Activated B cell treated with CpG ODN at 0.5 μM for 24 hours (primary cell): ENCODE results near the gene OTOA. TPM values are rescaled to one million over a fixed set of nuclear protein-coding genes. Genes with fewer than 3 reads are reported as not detected.

Experiments
- ATAC-seq: fragments of 200-7000 bp; cut with Tn5 transposase; one replicate; pipeline ENCODE4 v1.10.0; 2021; ENCODE audit warnings: low read depth, mild to moderate bottlenecking, moderate library complexity
- CTCF ChIA-PET: fragments of 350-600 bp; sonication (Branson Sonifier 250); formaldehyde crosslinking; loops from one replicate; lab custom pipeline; 2021; ENCODE audit warnings: antibody characterized with exemption; lab: Charles Lee
- POLR2A ChIA-PET: fragments of 350-600 bp; sonication (Branson Sonifier 250); formaldehyde crosslinking; loops from one replicate; lab custom pipeline; 2021; ENCODE audit warnings: antibody characterized with exemption; lab: Charles Lee
- DNase-seq: peaks from one replicate; pipeline ENCODE4 v3.0.0; 2022
- H3K27ac Mint-ChIP-seq: one replicate; pipeline ENCODE4 v1.8.0; 2020; ENCODE audit warnings: mixed read lengths
- H3K27me3 Mint-ChIP-seq: one replicate; pipeline ENCODE4 v1.8.0; 2021; ENCODE audit warnings: mixed read lengths
- H3K36me3 Mint-ChIP-seq: one replicate; pipeline ENCODE4 v1.8.0; 2021; ENCODE audit warnings: low read depth, mixed read lengths
- H3K4me1 Mint-ChIP-seq: one replicate; pipeline ENCODE4 v1.8.0; 2021; ENCODE audit warnings: mixed read lengths
- H3K4me3 Mint-ChIP-seq: one replicate; pipeline ENCODE4 v1.8.0; 2020; ENCODE audit warnings: mild to moderate bottlenecking, mixed read lengths
- H3K9me3 Mint-ChIP-seq: one replicate; pipeline ENCODE4 v1.8.0; 2020; ENCODE audit warnings: mixed read lengths
- intact Hi-C: fragments of 100-400 bp; cut with micrococcal nuclease; formaldehyde crosslinking; loops from one replicate; pipeline ENCODE4 v1.15.1; 2024
- total RNA-seq: library from RNA; stranded (reverse); gene quantifications from 2 replicates; pipeline ENCODE4 v1.2.3, GENCODE V29; 2022
- TF ChIP-seq, protein P1 (sequence below): fragments of 200-600 bp; IDR thresholded peaks from one replicate; pipeline ENCODE4 v1.8.0; 2022; ENCODE audit warnings: antibody characterized with exemption, mild to moderate bottlenecking

Gene OTOA
- total RNA-seq, 1 donor from 2014 or later = 0.60 TPM

GRCh38 chr16:21620592-21620991 lies 43.2 kb upstream of the OTOA start:
- no peak for DNase-seq
- POLR2A ChIA-PET = no interaction called here
- H3K27me3 Mint-ChIP-seq = no peaks in the 10 kb centered on the region
- H3K4me3 Mint-ChIP-seq = no peak overlapping the region
- H3K36me3 Mint-ChIP-seq = peaks cover 54% of the 10 kb centered on the region
- H3K4me1 Mint-ChIP-seq = peaks cover 11% of the 10 kb centered on the region
- no peaks in the 10 kb centered on the region for H3K9me3 Mint-ChIP-seq
- intact Hi-C loops = no loop called here
- CTCF ChIA-PET = interaction anchor here (0.7 to 1.5 kb wide), 2 partner anchors 19 to 90 kb away, joined by 3 to 4 read pairs; no protein-coding TSS in a partner anchor
- ATAC-seq = no peak
- H3K27ac Mint-ChIP-seq = no peak overlapping the region
- TF ChIP-seq, protein P1, sequence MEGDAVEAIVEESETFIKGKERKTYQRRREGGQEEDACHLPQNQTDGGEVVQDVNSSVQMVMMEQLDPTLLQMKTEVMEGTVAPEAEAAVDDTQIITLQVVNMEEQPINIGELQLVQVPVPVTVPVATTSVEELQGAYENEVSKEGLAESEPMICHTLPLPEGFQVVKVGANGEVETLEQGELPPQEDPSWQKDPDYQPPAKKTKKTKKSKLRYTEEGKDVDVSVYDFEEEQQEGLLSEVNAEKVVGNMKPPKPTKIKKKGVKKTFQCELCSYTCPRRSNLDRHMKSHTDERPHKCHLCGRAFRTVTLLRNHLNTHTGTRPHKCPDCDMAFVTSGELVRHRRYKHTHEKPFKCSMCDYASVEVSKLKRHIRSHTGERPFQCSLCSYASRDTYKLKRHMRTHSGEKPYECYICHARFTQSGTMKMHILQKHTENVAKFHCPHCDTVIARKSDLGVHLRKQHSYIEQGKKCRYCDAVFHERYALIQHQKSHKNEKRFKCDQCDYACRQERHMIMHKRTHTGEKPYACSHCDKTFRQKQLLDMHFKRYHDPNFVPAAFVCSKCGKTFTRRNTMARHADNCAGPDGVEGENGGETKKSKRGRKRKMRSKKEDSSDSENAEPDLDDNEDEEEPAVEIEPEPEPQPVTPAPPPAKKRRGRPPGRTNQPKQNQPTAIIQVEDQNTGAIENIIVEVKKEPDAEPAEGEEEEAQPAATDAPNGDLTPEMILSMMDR = no peak

- Mint-ChIP-seq H3K4me3 (no peak overlapping the region), H3K27ac (no peak overlapping the region), H3K36me3 (peaks cover 67% of the 10 kb centered on the region), H3K4me1 (peaks cover 6% of the 10 kb centered on the region), H3K9me3 (no peaks in the 10 kb centered on the region), H3K27me3 (no peaks in the 10 kb centered on the region)
- ATAC-seq = no peak
- TF ChIP-seq, protein P1 = no peak
- intact Hi-C loops = no loop called here
- ChIA-PET CTCF (no interaction called here), POLR2A (no interaction called here)
- DNase-seq = no peak
Observed at GRCh38 chr16:21622545-21622944, 41.2 kb upstream of the OTOA start.

DNA sequence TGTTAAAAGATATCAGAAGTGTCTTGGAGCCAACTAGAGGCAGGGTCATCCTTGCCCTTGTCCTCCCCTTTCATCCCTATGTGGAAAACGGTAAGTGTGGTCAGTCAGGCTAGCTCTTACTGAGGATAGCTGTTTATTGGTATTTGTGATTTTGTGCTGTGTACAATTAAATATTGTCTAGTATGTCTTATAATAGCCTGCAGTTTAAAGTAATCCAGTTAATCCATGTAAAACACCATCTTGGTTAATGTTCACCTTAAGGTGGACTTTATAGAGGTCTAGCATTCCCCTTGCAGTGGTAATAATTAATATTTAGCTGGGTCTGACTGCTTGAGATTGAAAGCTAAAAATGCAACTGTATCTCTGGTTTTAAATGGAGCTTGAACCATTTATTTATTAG lies 38.7 kb upstream of the OTOA start:
- Mint-ChIP-seq H3K9me3 (no peaks in the 10 kb centered on the region), H3K27ac (no peak overlapping the region), H3K36me3 (peaks cover 70% of the 10 kb centered on the region), H3K4me1 (peaks cover 2% of the 10 kb centered on the region), H3K27me3 (no peaks in the 10 kb centered on the region), H3K4me3 (no peak overlapping the region)
- ChIA-PET POLR2A (no interaction called here), CTCF (no interaction called here)
- no peak for ATAC-seq
- no peak for DNase-seq
- TF ChIP-seq, protein P1 = no peak
- intact Hi-C loops = no loop called here

- no peaks in the 10 kb centered on the region for H3K9me3 Mint-ChIP-seq
- no peaks in the 10 kb centered on the region for H3K27me3 Mint-ChIP-seq
- peaks cover 2% of the 10 kb centered on the region for H3K4me1 Mint-ChIP-seq
- no peak overlapping the region for H3K4me3 Mint-ChIP-seq
- H3K36me3 Mint-ChIP-seq = peaks cover 71% of the 10 kb centered on the region
- intact Hi-C loops = no loop called here
- ChIA-PET CTCF (interaction anchor here (1.3 kb wide), 1 partner anchor 13 kb away, joined by 3 read pairs; no protein-coding TSS in a partner anchor), POLR2A (no interaction called here)
- no peak for ATAC-seq
- TF ChIP-seq, protein P1 = no peak
- no peak overlapping the region for H3K27ac Mint-ChIP-seq
- no peak for DNase-seq
Observed at GRCh38 chr16:21626659-21627277, 37.0 kb upstream of the OTOA start.

- no peak overlapping the region for H3K4me3 Mint-ChIP-seq
- CTCF ChIA-PET = interaction anchor here (0.6 kb wide), 1 partner anchor 1506 kb away, joined by 3 read pairs; no protein-coding TSS in a partner anchor
- H3K36me3 Mint-ChIP-seq = peaks cover 65% of the 10 kb centered on the region
- H3K27me3 Mint-ChIP-seq = no peaks in the 10 kb centered on the region
- POLR2A ChIA-PET = no interaction called here
- H3K27ac Mint-ChIP-seq = no peak overlapping the region
- intact Hi-C loops = no loop called here
- ATAC-seq = no peak
- no peak for DNase-seq
- peaks cover 2% of the 10 kb centered on the region for H3K4me1 Mint-ChIP-seq
- TF ChIP-seq, protein P1 = no peak
- no peaks in the 10 kb centered on the region for H3K9me3 Mint-ChIP-seq
Observed at GRCh38 chr16:21628121-21628726, 35.5 kb upstream of the OTOA start.
